Right lobe of liver (tissue), 4 donors: ENCODE measurements around the gene GLB1L2.

Experiments used
- CTCF ChIP-seq, 4 donors: fragments of 200-600 bp in 3 of 4; fragments of 450-650 bp in 1 of 4; IDR thresholded peaks; one replicate each; pipeline versions ENCODE4 v1.5.1 to v1.8.0; 2016 to 2022; ENCODE audit warnings: antibody characterized with exemption in 4 of 4, mild to moderate bottlenecking in 2 of 4
- POLR2A ChIP-seq: fragments of 450-650 bp; IDR thresholded peaks from one replicate; pipeline ENCODE4 v1.6.1; 2017; ENCODE audit warnings: antibody characterized with exemption, mild to moderate bottlenecking
- donor health status: DM: no; HTN: no; CAD: no.
- donor health status: DM: no; HTN: no; CAD: no.
- donor health status: DM: no; HTN: yes; CAD: no.

GRCh38 chr11:134361661-134362060 lies 29.9 kb downstream of the GLB1L2 start:
- TF ChIP-seq CTCF (IDR thresholded peaks at IDR 0.05), result no peak
- no peak for TF ChIP-seq POLR2A
